NCI-H748 (cell line): Measurements from ENCODE around the gene RBP3.

Experiments
- DNase-seq: peaks from one replicate; lab custom pipeline; 2025; ENCODE audit not compliant: unreplicated experiment; lab: John Stamatoyannopoulos, UW

Gene RBP3

GRCh38 chr10:47348138-47348651 is at the start of gene RBP3:
Gene RBP3 (plus strand): TSS chr10:47348363. CDS start chr10:47348485, 122 bp downstream.
- DNase-seq, result no peak

GRCh38 chr10:47298715-47299114 is 49.4 kb upstream of the RBP3 start:
- DNase-seq, result no peak

- no peak for DNase-seq
Measured at GRCh38 chr10:47299611-47300428, 48.3 kb upstream of the RBP3 start, which contains the start of gene GDF10. Gene GDF10 (plus strand): TSS chr10:47300197. CDS start chr10:47300652, 455 bp downstream.

GRCh38 chr10:47300429-47300931 is 47.7 kb upstream of the RBP3 start:
- DNase-seq, result no peak

- no peak for DNase-seq
Measured at GRCh38 chr10:47301833-47302232, 46.3 kb upstream of the RBP3 start.

- no peak for DNase-seq
Measured at GRCh38 chr10:47303105-47303504, 45.1 kb upstream of the RBP3 start.

GRCh38 chr10:47303866-47304265 is 44.3 kb upstream of the RBP3 start:
- DNase-seq, result no peak

GRCh38 chr10:47305566-47305965 is 42.6 kb upstream of the RBP3 start:
- DNase-seq, result no peak

GRCh38 chr10:47306387-47307210 is 41.6 kb upstream of the RBP3 start:
- DNase-seq, result no peak

- DNase-seq, result no peak
Measured at GRCh38 chr10:47307381-47307780, 40.8 kb upstream of the RBP3 start.

GRCh38 chr10:47308775-47309174 is 39.4 kb upstream of the RBP3 start:
- DNase-seq, result no peak

GRCh38 chr10:47309408-47310089 is 38.6 kb upstream of the RBP3 start:
- DNase-seq, result no peak

- DNase-seq, result no peak
Measured at GRCh38 chr10:47310090-47310505, 38.1 kb upstream of the RBP3 start.

GRCh38 chr10:47311193-47311931 is 36.8 kb upstream of the RBP3 start:
- DNase-seq, result peak; percentile 35

GRCh38 chr10:47311932-47312662 is 36.1 kb upstream of the RBP3 start:
- DNase-seq, result peak; percentile 61

GRCh38 chr10:47312663-47312995 is 35.5 kb upstream of the RBP3 start:
- no peak for DNase-seq

- no peak for DNase-seq
Measured at GRCh38 chr10:47314416-47314970, 33.7 kb upstream of the RBP3 start.

GRCh38 chr10:47315421-47315820 is 32.7 kb upstream of the RBP3 start:
- DNase-seq, result no peak

- no peak for DNase-seq
Measured at GRCh38 chr10:47316131-47316530, 32.0 kb upstream of the RBP3 start.
